ENCODE data around the gene PI4KA.
A peak's percentile ranks its signal among the peaks of the same experiment; 100 is the strongest.

PI4KA gene

GRCh38 chr22:20889025-20889704 lies 30.6 kb upstream of the PI4KA start:
- no peak for TF ChIP-seq MAX (IDR thresholded peaks at IDR 0.05)
- TF ChIP-seq, protein P1, sequence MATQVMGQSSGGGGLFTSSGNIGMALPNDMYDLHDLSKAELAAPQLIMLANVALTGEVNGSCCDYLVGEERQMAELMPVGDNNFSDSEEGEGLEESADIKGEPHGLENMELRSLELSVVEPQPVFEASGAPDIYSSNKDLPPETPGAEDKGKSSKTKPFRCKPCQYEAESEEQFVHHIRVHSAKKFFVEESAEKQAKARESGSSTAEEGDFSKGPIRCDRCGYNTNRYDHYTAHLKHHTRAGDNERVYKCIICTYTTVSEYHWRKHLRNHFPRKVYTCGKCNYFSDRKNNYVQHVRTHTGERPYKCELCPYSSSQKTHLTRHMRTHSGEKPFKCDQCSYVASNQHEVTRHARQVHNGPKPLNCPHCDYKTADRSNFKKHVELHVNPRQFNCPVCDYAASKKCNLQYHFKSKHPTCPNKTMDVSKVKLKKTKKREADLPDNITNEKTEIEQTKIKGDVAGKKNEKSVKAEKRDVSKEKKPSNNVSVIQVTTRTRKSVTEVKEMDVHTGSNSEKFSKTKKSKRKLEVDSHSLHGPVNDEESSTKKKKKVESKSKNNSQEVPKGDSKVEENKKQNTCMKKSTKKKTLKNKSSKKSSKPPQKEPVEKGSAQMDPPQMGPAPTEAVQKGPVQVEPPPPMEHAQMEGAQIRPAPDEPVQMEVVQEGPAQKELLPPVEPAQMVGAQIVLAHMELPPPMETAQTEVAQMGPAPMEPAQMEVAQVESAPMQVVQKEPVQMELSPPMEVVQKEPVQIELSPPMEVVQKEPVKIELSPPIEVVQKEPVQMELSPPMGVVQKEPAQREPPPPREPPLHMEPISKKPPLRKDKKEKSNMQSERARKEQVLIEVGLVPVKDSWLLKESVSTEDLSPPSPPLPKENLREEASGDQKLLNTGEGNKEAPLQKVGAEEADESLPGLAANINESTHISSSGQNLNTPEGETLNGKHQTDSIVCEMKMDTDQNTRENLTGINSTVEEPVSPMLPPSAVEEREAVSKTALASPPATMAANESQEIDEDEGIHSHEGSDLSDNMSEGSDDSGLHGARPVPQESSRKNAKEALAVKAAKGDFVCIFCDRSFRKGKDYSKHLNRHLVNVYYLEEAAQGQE (IDR thresholded peaks at IDR 0.05; ENCODE audit: low read depth) = no peak
- no peak for TF ChIP-seq TEAD4 (IDR thresholded peaks at IDR 0.05)
- TF ChIP-seq TAF1 (IDR thresholded peaks at IDR 0.05; ENCODE audit: low read depth) = no peak
- TF ChIP-seq RAD21 (IDR thresholded peaks at IDR 0.05; ENCODE audit: low read depth) = no peak
- no peak for TF ChIP-seq CEBPB (IDR thresholded peaks at IDR 0.05)
- TF ChIP-seq USF1 (IDR thresholded peaks at IDR 0.05) = no peak
- TF ChIP-seq ZBTB7A (IDR thresholded peaks at IDR 0.05; ENCODE audit: low read depth) = no peak
- TF ChIP-seq FOXM1 (IDR thresholded peaks at IDR 0.05; ENCODE audit: borderline replicate concordance, low read depth) = no peak
- no peak for TF ChIP-seq EP300 (IDR thresholded peaks at IDR 0.05; ENCODE audit: borderline replicate concordance)
- no peak for TF ChIP-seq TCF12 (IDR thresholded peaks at IDR 0.05; ENCODE audit: low read depth)
- TF ChIP-seq YY1 (IDR thresholded peaks at IDR 0.05; ENCODE audit: low read depth) = no peak
- no peak for TF ChIP-seq EGR1 (IDR thresholded peaks at IDR 0.05)
- no peak for TF ChIP-seq CREB1 (IDR thresholded peaks at IDR 0.05; ENCODE audit: low read depth)
- TF ChIP-seq NFIC (IDR thresholded peaks at IDR 0.05) = no peak

DNA sequence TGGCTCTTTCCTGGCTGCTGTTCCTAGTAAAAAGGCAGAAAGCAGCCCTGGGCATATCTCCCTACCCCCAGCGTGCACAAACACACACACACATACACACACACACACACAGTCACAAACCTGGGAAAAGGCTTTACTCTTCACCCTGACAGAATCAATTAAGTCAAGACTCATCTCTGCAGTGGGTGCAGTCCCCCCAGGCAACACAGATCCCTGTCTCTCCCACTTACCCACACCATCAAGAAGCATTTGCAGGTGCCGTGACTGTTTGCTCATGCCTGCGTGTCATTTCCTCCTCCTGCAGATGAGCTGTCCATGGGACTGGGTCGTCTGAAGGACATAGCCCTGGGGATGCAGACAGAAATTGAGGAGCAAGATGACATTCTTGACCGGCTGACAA lies 28.8 kb upstream of the PI4KA start:
- TF ChIP-seq, protein P1 (IDR thresholded peaks at IDR 0.05; ENCODE audit: low read depth) = no peak
- no peak for TF ChIP-seq YY1 (IDR thresholded peaks at IDR 0.05; ENCODE audit: low read depth)
- TF ChIP-seq EGR1 (IDR thresholded peaks at IDR 0.05) = no peak
- no peak for TF ChIP-seq RAD21 (IDR thresholded peaks at IDR 0.05; ENCODE audit: low read depth)
- no peak for TF ChIP-seq NFIC (IDR thresholded peaks at IDR 0.05)
- no peak for TF ChIP-seq ZBTB7A (IDR thresholded peaks at IDR 0.05; ENCODE audit: low read depth)
- no peak for TF ChIP-seq TAF1 (IDR thresholded peaks at IDR 0.05; ENCODE audit: low read depth)
- TF ChIP-seq CREB1 (IDR thresholded peaks at IDR 0.05; ENCODE audit: low read depth) = no peak
- no peak for TF ChIP-seq USF1 (IDR thresholded peaks at IDR 0.05)
- no peak for TF ChIP-seq MAX (IDR thresholded peaks at IDR 0.05)
- TF ChIP-seq EP300 (IDR thresholded peaks at IDR 0.05; ENCODE audit: borderline replicate concordance) = no peak
- no peak for TF ChIP-seq TCF12 (IDR thresholded peaks at IDR 0.05; ENCODE audit: low read depth)
- no peak for TF ChIP-seq FOXM1 (IDR thresholded peaks at IDR 0.05; ENCODE audit: borderline replicate concordance, low read depth)
- TF ChIP-seq TEAD4 (IDR thresholded peaks at IDR 0.05) = no peak
- no peak for TF ChIP-seq CEBPB (IDR thresholded peaks at IDR 0.05)

DNA sequence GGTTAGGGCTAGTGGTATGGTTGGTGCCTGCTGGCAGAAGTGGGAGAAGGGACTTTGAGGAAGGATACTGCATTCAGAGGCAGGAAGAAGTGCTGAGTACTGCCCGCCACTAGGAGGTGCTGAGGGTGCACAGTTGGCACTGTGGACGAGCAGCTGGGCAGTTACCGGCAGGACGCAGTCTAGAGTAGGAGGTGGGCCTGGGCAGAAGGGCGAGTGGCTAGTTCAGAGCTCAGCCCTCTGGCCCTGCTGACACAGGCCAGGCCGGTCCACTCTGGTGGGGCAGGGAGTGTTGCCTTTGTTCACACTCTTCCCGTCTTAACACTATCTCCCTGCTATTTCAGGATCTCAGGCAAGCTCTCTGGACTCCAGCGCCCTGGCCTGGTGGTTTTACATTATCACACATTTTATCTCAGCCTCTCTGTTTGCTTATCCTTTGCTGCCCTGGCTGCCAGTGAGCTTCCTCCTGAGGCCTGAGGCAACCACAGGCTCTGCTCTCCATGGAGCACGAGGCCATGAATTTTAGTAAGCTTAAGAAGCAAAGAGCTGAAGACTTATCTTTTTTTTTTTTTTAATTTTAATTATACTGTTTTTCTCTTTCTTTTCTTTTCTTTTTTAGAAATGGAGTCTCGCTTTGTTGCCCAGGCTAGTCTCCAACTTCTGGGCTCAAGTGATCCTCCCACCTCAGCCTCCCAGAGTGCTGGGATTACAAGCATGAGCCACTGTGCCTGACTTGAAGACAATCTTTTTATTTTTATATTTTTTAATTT lies 27.1 kb upstream of the PI4KA start:
- TF ChIP-seq CEBPB (IDR thresholded peaks at IDR 0.05) (no peak), RAD21 (IDR thresholded peaks at IDR 0.05; ENCODE audit: low read depth) (peak; percentile 91)

DNA sequence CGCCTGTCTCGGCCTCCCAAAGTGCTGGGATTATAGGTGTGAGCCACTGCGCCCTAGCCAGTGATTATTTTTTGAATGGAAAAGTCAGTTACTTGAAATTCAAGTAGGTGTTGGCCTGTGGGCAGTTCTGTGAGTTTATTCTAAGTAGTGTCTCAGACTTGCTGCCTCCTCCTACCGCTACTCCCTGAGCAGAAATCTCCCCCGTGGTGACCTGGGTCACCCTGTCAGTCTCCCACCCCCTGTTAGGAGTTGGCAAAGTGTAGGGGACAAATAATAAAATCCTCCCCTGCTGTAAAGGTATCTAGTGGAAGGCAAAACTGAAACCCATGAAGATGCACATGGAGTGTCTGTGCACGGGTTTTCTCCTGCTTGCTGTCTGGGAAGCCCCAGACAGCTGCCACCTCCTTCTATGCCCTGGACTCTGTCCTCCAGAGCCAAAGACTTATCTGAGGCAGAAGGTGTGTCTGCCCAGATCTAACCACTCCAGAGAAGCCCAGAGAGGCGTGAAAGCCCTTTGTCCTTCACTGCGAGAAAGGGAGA lies 26.5 kb upstream of the PI4KA start:
- TF ChIP-seq USF1 (IDR thresholded peaks at IDR 0.05) (no peak), CEBPB (IDR thresholded peaks at IDR 0.05) (no peak), NFIC (IDR thresholded peaks at IDR 0.05) (no peak), TCF12 (IDR thresholded peaks at IDR 0.05; ENCODE audit: low read depth) (no peak), MAX (IDR thresholded peaks at IDR 0.05) (no peak), CREB1 (IDR thresholded peaks at IDR 0.05; ENCODE audit: low read depth) (no peak), TAF1 (IDR thresholded peaks at IDR 0.05; ENCODE audit: low read depth) (no peak), FOXM1 (IDR thresholded peaks at IDR 0.05; ENCODE audit: borderline replicate concordance, low read depth) (no peak), YY1 (IDR thresholded peaks at IDR 0.05; ENCODE audit: low read depth) (no peak), EP300 (IDR thresholded peaks at IDR 0.05; ENCODE audit: borderline replicate concordance) (no peak), EGR1 (IDR thresholded peaks at IDR 0.05) (no peak), RAD21 (IDR thresholded peaks at IDR 0.05; ENCODE audit: low read depth) (no peak), ZBTB7A (IDR thresholded peaks at IDR 0.05; ENCODE audit: low read depth) (no peak), TEAD4 (IDR thresholded peaks at IDR 0.05) (no peak)
- TF ChIP-seq, protein P1 (IDR thresholded peaks at IDR 0.05; ENCODE audit: low read depth) = no peak
